Measurements from ENCODE around the gene FAM111B. TPM values are rescaled to one million over a fixed set of nuclear protein-coding genes. Genes with fewer than 3 reads are reported as not detected.
"Not testable (repeated sequence)": the region's sequence is repeated elsewhere in the genome, so short reads cannot be mapped to it uniquely, and the experiment has no call there.

Gene FAM111B
- total and polyA plus RNA-seq, 2 of the 4 experiments (the other 2 are of a cell fraction) = 3.2 to 9.3 TPM

GRCh38 chr11:59081430-59082020 is 25.5 kb upstream of the FAM111B start:
- H3K9me1 ChIP-seq (ENCODE audit: insufficient read depth, low read length); H3K23ac ChIP-seq (ENCODE audit: low read depth, low read length); H3K4ac ChIP-seq (ENCODE audit: low read depth, low read length); H3K27ac ChIP-seq (ENCODE audit: insufficient read depth, low read length); POLR2A ChIA-PET (ENCODE audit: unreplicated experiment); H3K9me3 ChIP-seq (ENCODE audit: control insufficient read depth, insufficient read depth, low read length); H3K4me2 ChIP-seq (ENCODE audit: low read depth, low read length); H3K14ac ChIP-seq (replicated peaks; ENCODE audit: low read depth, low read length); CTCF ChIA-PET; H2BK5ac ChIP-seq (ENCODE audit: low read depth, low read length, poor library complexity, severe bottlenecking); H2AK9ac ChIP-seq (replicated peaks; ENCODE audit: low read depth, low read length, poor library complexity); H2AK5ac ChIP-seq (ENCODE audit: low read depth, low read length); H2BK120ac ChIP-seq (ENCODE audit: low read depth, low read length); H3K27me3 ChIP-seq (ENCODE audit: control insufficient read depth, insufficient read depth, low read length); dilution Hi-C loops (cut with HindIII; ENCODE audit: low sequenced_read_pairs, unreplicated experiment); H3K79me1 ChIP-seq (ENCODE audit: low read depth in 1 of 2, low read length in 2 of 2); H4K91ac ChIP-seq (ENCODE audit: insufficient read depth, low read depth, low read length); H3K18ac ChIP-seq (ENCODE audit: low read depth, low read length); H2AFZ ChIP-seq (replicated peaks; ENCODE audit: low read length, poor library complexity); H4K20me1 ChIP-seq (ENCODE audit: insufficient read depth, low read length); in situ Hi-C loops (cut with MboI; ENCODE audit: low sequenced_read_pairs); intact Hi-C loops (cut with micrococcal nuclease); H3K36me3 ChIP-seq (ENCODE audit: control insufficient read depth, insufficient read depth, low read length); H3K9ac ChIP-seq (ENCODE audit: low read depth, low read length); H3K4me3 ChIP-seq (ENCODE audit: insufficient read depth, low read depth, low read length); H2BK15ac ChIP-seq (ENCODE audit: low read depth, low read length); ATAC-seq (ENCODE audit: low read depth); H2BK20ac ChIP-seq (ENCODE audit: low read depth, low read length); H3K56ac ChIP-seq (ENCODE audit: extremely low read depth, insufficient read depth, low read length); H4K5ac ChIP-seq (ENCODE audit: low read depth, low read length); H4K8ac ChIP-seq (ENCODE audit: low read depth in 2 of 2, low read length in 2 of 2); BruUV-seq (replicated peaks); DNase-seq; H3K4me1 ChIP-seq (ENCODE audit: control insufficient read depth, insufficient read depth, low read length): not testable (repeated sequence)
- no CpG with 5 or more reads among the region's 4 CpGs for WGBS, 2 experiments (ENCODE audit: extremely low coverage in 2 of 2, insufficient read length in 1 of 2)

GRCh38 chr11:59086007-59086406 is 21.0 kb upstream of the FAM111B start, which contains the start of gene GLYATL1B:
Gene GLYATL1B (plus strand): TSS chr11:59086307. CDS start chr11:59086307, 0 bp downstream.
- H4K5ac ChIP-seq (ENCODE audit: low read depth, low read length); H4K91ac ChIP-seq (ENCODE audit: insufficient read depth, low read depth, low read length); H2BK20ac ChIP-seq (ENCODE audit: low read depth, low read length); H3K27me3 ChIP-seq (ENCODE audit: control insufficient read depth, insufficient read depth, low read length); H2BK15ac ChIP-seq (ENCODE audit: low read depth, low read length); H3K36me3 ChIP-seq (ENCODE audit: control insufficient read depth, insufficient read depth, low read length); H3K4me3 ChIP-seq (ENCODE audit: insufficient read depth, low read depth, low read length); H3K56ac ChIP-seq (ENCODE audit: extremely low read depth, insufficient read depth, low read length); H2AK5ac ChIP-seq (ENCODE audit: low read depth, low read length); H3K23ac ChIP-seq (ENCODE audit: low read depth, low read length); dilution Hi-C loops (cut with HindIII; ENCODE audit: low sequenced_read_pairs, unreplicated experiment); H3K9me3 ChIP-seq (ENCODE audit: control insufficient read depth, insufficient read depth, low read length); H2AK9ac ChIP-seq (replicated peaks; ENCODE audit: low read depth, low read length, poor library complexity); intact Hi-C loops (cut with micrococcal nuclease); H3K27ac ChIP-seq (ENCODE audit: insufficient read depth, low read length); H2BK120ac ChIP-seq (ENCODE audit: low read depth, low read length); H4K8ac ChIP-seq (ENCODE audit: low read depth in 2 of 2, low read length in 2 of 2); DNase-seq; H4K20me1 ChIP-seq (ENCODE audit: insufficient read depth, low read length); in situ Hi-C loops (cut with MboI; ENCODE audit: low sequenced_read_pairs); H3K9ac ChIP-seq (ENCODE audit: low read depth, low read length); ATAC-seq (ENCODE audit: low read depth); H3K4me2 ChIP-seq (ENCODE audit: low read depth, low read length); H3K9me1 ChIP-seq (ENCODE audit: insufficient read depth, low read length); H2AFZ ChIP-seq (replicated peaks; ENCODE audit: low read length, poor library complexity); H3K4ac ChIP-seq (ENCODE audit: low read depth, low read length); H3K79me1 ChIP-seq (ENCODE audit: low read depth in 1 of 2, low read length in 2 of 2); H2BK5ac ChIP-seq (ENCODE audit: low read depth, low read length, poor library complexity, severe bottlenecking); H3K18ac ChIP-seq (ENCODE audit: low read depth, low read length); CTCF ChIA-PET; H3K4me1 ChIP-seq (ENCODE audit: control insufficient read depth, insufficient read depth, low read length); H3K14ac ChIP-seq (replicated peaks; ENCODE audit: low read depth, low read length); POLR2A ChIA-PET (ENCODE audit: unreplicated experiment); BruUV-seq (replicated peaks): not testable (repeated sequence)
- no CpG with 5 or more reads among the region's 5 CpGs for WGBS, 2 experiments (ENCODE audit: extremely low coverage in 2 of 2, insufficient read length in 1 of 2)
